ENCODE measurements around the gene MAP3K7. TPM values are rescaled to one million over a fixed set of nuclear protein-coding genes. Genes with fewer than 3 reads are reported as not detected.
"Not testable (repeated sequence)": the region's sequence is repeated elsewhere in the genome, so short reads cannot be mapped to it uniquely, and the experiment has no call there.

Gene MAP3K7
- total RNA-seq, 1 donor from 2014 or later = 35.9 TPM

DNA sequence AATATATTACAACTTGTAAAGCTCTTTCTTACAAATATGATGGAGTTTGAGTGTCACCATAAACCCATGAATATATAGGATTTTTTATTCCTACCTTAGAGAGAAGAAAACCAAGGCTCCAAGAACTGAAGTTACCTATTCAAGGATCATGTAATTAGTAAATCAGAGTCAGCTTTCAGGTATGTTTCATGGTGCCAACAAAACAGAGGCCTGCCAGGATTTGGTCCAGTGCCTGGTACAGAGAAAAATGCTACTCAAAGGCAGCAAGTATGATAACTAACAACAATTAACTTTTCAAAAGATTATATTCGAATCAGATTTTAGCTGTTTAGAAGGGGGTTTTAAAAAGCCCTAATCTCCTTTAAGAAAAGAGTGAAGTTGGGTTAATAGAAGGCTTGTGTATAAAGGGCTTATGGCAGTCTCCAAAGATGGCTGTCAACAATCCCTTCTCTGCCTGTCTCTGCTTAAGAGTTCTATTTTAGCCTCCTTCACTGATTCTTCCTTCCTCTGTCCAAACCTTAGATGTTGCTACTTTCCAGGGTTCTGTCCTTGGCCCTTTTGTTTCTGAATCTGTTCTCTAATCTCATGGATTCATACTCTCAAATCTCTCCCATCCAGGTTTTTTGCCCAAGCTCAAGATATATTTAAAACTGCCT lies 7.8 kb downstream of the MAP3K7 start:
- H3K9me3 Mint-ChIP-seq = no peaks in the 10 kb centered on the region
- TF ChIP-seq CTCF (IDR thresholded peaks at IDR 0.05; ENCODE audit: unreplicated experiment) = no peak
- peaks cover 3% of the 10 kb centered on the region for H3K4me1 Mint-ChIP-seq
- DNase-seq (ENCODE audit: low spot score in 2 of 2, unreplicated experiment in 2 of 2) = no peak
- no peaks in the 10 kb centered on the region for H3K36me3 Mint-ChIP-seq
- no peak overlapping the region for H3K27ac Mint-ChIP-seq
- no peak overlapping the region for H3K4me3 Mint-ChIP-seq
- no peaks in the 10 kb centered on the region for H3K27me3 Mint-ChIP-seq (ENCODE audit: low read depth)

DNA sequence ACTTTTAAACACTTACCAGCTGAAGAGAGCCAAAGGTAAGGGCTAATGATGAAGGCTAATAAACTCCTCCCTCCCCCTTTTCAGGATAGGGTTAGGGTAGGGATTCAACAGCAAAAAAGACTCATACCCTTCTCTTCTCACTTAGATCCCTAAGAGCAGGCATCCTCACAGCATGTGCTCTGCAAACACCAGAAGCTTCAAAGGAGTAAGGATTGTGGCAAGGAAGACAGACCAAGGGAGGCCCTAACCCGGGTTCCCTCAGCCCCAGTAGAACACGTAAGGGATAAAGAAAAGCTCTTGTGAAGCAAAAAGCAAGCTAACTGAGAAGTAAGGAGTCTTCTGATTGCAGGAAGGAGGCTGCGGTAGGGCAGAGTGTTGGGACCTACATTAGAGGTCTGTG lies 11.6 kb downstream of the MAP3K7 start:
- no peaks in the 10 kb centered on the region for H3K9me3 Mint-ChIP-seq
- no peak for DNase-seq (ENCODE audit: low spot score in 2 of 2, unreplicated experiment in 2 of 2)

GRCh38 chr6:90574610-90575009 lies 12.3 kb downstream of the MAP3K7 start:
- H3K9me3 Mint-ChIP-seq = no peaks in the 10 kb centered on the region
- peaks cover 3% of the 10 kb centered on the region for H3K36me3 Mint-ChIP-seq
- DNase-seq (ENCODE audit: low spot score in 2 of 2, unreplicated experiment in 2 of 2) = no peak
- H3K4me1 Mint-ChIP-seq = no peaks in the 10 kb centered on the region
- no peak overlapping the region for H3K4me3 Mint-ChIP-seq
- H3K27me3 Mint-ChIP-seq (ENCODE audit: low read depth) = no peaks in the 10 kb centered on the region
- TF ChIP-seq CTCF (IDR thresholded peaks at IDR 0.05; ENCODE audit: unreplicated experiment) = no peak
- H3K27ac Mint-ChIP-seq = no peak overlapping the region

More for the DNA sequence above, 11.6 kb downstream of the MAP3K7 start:
- Mint-ChIP-seq H3K4me3 (no peak overlapping the region), H3K4me1 (no peaks in the 10 kb centered on the region), H3K36me3 (peaks cover 1% of the 10 kb centered on the region), H3K27me3 (ENCODE audit: low read depth) (no peaks in the 10 kb centered on the region), H3K27ac (no peak overlapping the region)
- no peak for TF ChIP-seq CTCF (IDR thresholded peaks at IDR 0.05; ENCODE audit: unreplicated experiment)

GRCh38 chr6:90573624-90574023 lies 13.2 kb downstream of the MAP3K7 start:
- H3K4me1 Mint-ChIP-seq = no peaks in the 10 kb centered on the region
- H3K27ac Mint-ChIP-seq = no peak overlapping the region
- TF ChIP-seq CTCF (IDR thresholded peaks at IDR 0.05; ENCODE audit: unreplicated experiment) = no peak
- peaks cover 5% of the 10 kb centered on the region for H3K36me3 Mint-ChIP-seq
- no peaks in the 10 kb centered on the region for H3K9me3 Mint-ChIP-seq
- H3K4me3 Mint-ChIP-seq = no peak overlapping the region
- DNase-seq (ENCODE audit: low spot score in 2 of 2, unreplicated experiment in 2 of 2) = no peak
- H3K27me3 Mint-ChIP-seq (ENCODE audit: low read depth) = no peaks in the 10 kb centered on the region

GRCh38 chr6:90572856-90573255 lies 14.0 kb downstream of the MAP3K7 start:
- Mint-ChIP-seq H3K36me3 (peaks cover 9% of the 10 kb centered on the region), H3K4me1 (no peaks in the 10 kb centered on the region), H3K9me3 (no peaks in the 10 kb centered on the region), H3K27ac (no peak overlapping the region), H3K27me3 (ENCODE audit: low read depth) (no peaks in the 10 kb centered on the region), H3K4me3 (no peak overlapping the region)
- DNase-seq (ENCODE audit: low spot score in 2 of 2, unreplicated experiment in 2 of 2) = no peak
- TF ChIP-seq CTCF (IDR thresholded peaks at IDR 0.05; ENCODE audit: unreplicated experiment) = no peak

DNA sequence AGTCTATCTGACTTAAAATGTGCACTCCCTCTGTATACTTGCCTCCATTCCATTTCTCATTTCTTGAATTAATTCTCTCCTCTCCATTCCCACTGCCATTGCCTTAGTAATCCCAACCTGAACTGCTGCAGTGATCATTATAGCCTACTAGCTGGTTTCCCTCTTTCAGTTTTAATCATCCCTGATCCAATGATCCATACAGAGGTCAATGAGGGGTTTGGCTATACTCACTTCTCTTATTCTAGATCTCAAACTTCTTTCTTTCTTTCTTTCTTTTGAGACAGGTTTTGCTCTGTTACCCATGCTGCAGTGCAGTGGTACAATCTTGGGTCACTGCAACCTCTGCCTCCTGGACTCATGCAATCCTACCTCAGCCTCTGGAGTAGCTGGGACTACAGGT lies 17.6 kb downstream of the MAP3K7 start:
- no peak for TF ChIP-seq CTCF (IDR thresholded peaks at IDR 0.05; ENCODE audit: unreplicated experiment)
- Mint-ChIP-seq H3K9me3 (peaks cover 17% of the 10 kb centered on the region), H3K4me1 (no peaks in the 10 kb centered on the region), H3K27ac (no peak overlapping the region), H3K36me3 (peaks cover 39% of the 10 kb centered on the region), H3K4me3 (no peak overlapping the region), H3K27me3 (ENCODE audit: low read depth) (no peaks in the 10 kb centered on the region)
- DNase-seq (ENCODE audit: low spot score in 2 of 2, unreplicated experiment in 2 of 2) = no peak

DNA sequence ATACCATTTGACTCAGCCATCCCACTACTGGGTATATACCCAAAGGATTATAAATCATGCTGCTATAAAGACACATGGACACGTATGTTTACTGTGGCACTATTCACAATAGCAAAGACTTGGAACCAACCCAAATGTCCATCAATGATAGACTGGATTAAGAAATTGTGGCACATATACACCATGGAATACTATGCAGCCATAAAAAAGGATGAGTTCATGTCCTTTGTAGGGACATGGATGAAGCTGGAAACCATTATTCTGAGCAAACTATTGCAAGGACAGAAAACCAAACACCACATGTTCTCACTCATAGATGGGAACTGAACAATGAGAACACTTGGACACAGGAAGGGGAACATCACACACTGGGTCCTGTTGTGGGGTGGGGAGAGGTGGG lies 19.2 kb downstream of the MAP3K7 start:
- Mint-ChIP-seq H3K36me3 (peaks cover 55% of the 10 kb centered on the region), H3K9me3 (peaks cover 29% of the 10 kb centered on the region)
- DNase-seq (ENCODE audit: low spot score in 2 of 2, unreplicated experiment in 2 of 2); H3K4me3 Mint-ChIP-seq; H3K4me1 Mint-ChIP-seq; H3K27ac Mint-ChIP-seq; H3K27me3 Mint-ChIP-seq (ENCODE audit: low read depth): not testable (repeated sequence)

DNA sequence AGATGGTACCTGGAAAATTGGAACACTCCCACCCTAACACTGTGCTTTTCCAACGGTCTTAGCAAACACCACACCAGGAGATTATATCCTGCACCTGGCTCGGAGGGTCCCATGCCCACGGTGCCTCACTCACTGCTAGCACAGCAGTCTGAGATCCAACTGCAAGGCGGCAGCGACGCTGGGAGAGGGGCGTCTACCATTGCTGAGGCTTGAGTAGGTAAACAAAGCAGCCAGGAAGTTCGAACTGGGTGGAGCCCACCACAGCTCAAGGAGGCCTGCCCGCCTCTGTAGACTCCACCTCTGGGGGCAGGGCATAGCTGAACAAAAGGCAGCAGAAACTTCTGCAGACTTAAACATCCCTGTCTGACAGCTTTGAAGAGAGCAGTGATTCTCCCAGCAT lies 24.5 kb downstream of the MAP3K7 start:
- not testable (repeated sequence) for H3K4me3 Mint-ChIP-seq; DNase-seq (ENCODE audit: low spot score in 2 of 2, unreplicated experiment in 2 of 2); H3K4me1 Mint-ChIP-seq

More for the DNA sequence above, 24.5 kb downstream of the MAP3K7 start:
- Mint-ChIP-seq H3K36me3 (peaks cover 65% of the 10 kb centered on the region), H3K9me3 (peaks cover 34% of the 10 kb centered on the region)
- not testable (repeated sequence) for H3K27me3 Mint-ChIP-seq (ENCODE audit: low read depth); H3K27ac Mint-ChIP-seq
